ENCODE data around the gene KIFC3.
A peak's percentile ranks its signal among the peaks of the same experiment; 100 is the strongest.
"Not testable (repeated sequence)": the region's sequence is repeated elsewhere in the genome, so short reads cannot be mapped to it uniquely, and the experiment has no call there.

KIFC3 gene

GRCh38 chr16:57825298-57826044 lies 23.2 kb upstream of the KIFC3 start:
- DNase-seq: no peak

DNA sequence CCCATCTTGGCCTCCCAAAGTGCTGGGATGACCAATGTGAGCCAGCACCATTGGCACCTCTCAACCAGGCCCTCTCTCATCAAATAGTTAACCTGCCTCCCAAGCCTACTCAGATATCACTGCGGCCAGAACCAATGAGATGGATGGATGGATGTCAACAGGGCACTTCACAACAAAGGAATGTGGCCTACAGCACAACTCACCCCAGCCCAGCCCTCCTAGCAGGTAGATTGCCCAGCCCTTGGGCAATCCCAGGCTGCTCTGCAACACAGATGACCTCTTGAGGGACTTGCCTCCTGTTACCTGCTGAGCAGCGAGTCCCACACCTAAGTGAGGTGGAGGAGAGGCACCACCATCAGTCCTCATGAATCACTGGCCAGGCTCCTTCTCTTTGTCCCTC lies 22.6 kb upstream of the KIFC3 start:
- no peak for DNase-seq

- no peak for DNase-seq
These were observed 21.5 kb upstream of the KIFC3 start for GRCh38 chr16:57823836-57824235.

GRCh38 chr16:57822856-57823255 lies 20.6 kb upstream of the KIFC3 start:
- DNase-seq: no peak

DNA sequence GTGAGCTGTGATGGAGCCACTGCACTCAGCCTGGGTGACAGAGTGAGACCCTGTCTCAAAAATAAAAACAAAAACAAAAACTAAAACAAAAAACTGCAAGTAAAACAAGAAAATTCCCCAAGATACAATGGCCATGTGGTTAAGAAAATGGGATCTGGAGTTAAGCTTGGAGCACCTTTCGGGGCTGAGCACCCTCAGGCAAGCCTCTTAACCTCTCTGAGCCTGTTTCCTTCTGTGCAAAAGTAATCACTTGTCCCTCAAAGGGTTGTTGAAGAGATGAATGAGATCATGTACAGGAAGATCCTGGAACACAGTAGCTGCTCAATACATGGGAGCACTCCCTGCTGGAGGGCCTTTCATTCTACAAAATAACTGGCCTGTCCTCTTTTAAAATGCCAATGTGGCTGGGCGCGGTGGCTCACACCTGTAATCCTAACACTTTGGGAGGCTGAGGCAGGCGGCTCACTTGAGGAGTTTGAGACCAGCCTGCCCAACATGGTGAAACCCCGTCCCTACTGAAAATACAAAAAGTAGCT lies 19.8 kb upstream of the KIFC3 start:
- no peak for DNase-seq

GRCh38 chr16:57821149-57821971 lies 19.1 kb upstream of the KIFC3 start:
- DNase-seq: no peak

DNA sequence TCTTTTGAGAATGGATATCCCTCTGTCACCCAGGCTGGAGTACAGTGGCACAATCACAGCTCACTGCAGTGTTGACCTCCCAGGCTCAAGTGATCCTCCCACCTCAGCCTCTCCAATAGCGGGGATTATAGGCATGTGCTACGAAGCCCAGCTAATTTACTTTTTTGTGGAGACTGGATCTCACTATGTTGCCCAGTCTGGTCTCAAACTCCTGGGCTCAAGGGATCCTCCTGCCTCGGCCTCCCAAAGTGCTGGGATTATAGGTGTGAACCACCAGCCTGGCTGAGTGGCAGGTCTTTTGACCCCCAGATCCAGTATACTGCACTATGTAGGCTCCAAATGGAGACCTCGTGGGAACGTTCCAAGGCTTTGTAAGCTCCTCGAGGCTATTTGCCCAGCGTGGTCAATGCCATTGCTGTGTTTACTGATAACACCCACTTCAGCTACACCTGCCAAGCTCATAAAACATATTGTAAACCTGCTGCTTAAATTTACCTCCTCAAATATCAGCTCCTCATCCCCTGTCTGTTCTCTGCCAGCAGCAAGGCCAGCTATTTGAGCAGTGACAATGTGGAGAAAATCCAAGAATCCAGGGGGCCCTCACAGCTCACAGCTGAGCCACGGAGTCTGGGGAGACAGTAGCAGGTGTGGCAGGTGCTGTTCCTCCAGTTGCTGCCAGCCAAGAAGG lies 16.2 kb upstream of the KIFC3 start:
- no peak for DNase-seq

GRCh38 chr16:57817680-57818079 lies 15.4 kb upstream of the KIFC3 start:
- DNase-seq: no peak

GRCh38 chr16:57815987-57816745 lies 13.9 kb upstream of the KIFC3 start:
- DNase-seq: peak; percentile 23

GRCh38 chr16:57814896-57815295 lies 12.6 kb upstream of the KIFC3 start:
- DNase-seq: no peak

- no peak for DNase-seq
These were observed 11.2 kb upstream of the KIFC3 start for GRCh38 chr16:57813466-57813865.

GRCh38 chr16:57811340-57811739 lies 9.0 kb upstream of the KIFC3 start:
- not testable (repeated sequence) for DNase-seq

- DNase-seq: peak; percentile 65
These were observed 8.1 kb upstream of the KIFC3 start for GRCh38 chr16:57810197-57811031.

DNA sequence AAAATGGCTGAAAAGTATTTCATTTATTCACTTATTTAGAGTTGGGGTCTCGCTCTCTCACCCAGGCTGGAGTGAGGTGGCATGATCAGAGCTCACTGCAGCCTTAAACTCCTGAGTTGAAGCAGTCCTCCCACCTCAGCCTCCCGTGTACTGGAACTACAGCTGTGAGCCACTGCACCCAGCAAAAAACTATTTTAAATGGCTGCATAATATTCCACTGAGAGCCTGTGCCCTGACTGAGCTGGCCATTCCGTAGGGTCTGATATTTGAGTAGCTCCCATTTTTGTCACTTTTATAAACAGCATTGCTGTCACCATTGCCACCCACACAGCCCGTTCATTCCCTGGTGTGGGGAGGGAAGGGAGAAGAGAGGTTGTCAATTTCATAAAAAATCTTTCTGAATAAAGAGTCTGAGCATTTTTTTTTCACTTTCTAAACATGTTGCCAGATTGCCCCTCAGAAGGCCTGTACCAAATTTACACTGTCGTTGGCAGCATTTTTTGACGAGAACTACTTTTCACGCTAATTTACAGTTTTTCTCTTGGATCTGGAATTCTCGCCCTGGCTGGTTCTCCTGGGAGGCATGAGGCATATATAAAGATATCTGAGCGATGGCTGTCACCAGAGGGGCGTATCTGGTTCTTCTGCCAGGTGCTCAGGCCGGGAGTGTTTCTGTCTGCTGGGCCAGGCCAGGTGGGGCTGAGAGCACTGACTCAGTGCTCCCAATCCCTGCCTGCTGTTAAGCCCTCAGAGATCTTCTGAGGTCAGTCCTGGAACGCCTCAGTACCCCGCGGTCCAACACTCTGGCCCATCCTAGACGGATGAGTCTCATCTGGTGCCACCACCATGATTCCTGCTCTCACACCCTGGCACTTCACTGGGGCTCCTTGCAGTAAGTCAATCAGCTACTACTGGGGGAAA lies 7.2 kb upstream of the KIFC3 start:
- no peak for DNase-seq

DNA sequence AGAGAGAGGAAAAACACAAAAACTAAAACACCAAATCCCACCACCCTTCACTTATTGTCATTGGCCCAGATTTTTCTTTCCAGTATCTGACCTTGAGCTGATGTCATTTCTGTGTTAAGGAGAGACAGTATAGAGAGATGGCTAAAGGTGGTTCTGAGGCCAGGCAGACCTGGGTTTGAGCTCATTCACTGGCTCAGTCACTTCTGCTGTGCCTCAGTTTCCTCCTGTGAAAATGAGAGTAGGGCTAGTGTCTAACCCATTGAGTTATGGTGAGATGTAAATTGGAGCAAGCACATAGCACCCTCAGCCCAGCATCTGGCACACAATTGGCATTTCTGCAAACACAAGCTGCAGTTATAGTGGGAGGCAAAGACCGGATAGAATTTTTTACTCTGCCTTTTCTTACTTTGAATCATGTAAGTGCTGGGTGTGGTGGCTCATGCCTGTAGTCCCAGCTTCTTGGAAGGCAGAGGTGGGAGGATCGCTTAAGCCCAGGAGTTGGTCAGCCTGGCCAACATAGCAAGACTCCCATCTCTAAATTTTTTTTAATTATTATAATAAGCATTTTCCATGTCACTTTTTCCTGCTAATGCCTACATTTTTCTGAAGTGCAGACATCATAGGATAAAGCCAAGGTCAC lies 6.4 kb upstream of the KIFC3 start:
- DNase-seq: no peak

DNA sequence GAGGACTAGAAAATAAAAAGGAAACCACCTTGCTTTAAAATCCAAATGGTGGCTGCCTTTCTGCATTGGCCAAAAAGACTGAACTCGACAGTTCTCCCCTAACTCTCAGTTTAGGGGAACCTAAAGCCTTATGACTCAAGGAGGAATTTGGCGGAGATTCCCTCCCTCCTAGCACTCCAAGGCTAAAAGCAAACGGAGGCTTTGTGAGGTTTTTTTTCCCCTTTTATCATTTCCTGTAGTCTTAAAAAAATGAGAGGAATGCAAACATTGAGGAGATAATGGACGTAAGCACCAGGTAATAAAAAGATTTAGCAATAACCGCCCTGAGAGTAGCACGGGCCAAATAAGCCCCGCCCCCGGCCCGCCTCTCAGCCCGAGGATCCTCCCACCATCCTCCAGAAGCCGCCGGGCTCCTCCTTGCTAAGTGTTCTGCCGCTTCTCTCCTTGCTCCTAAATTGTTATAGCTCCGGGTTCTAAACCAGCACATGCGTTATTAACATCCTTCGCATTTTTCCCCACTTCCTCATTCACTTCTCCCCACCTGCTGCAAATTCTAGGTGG lies 5.8 kb upstream of the KIFC3 start:
- DNase-seq: peak; percentile 50

- no peak for DNase-seq
These were observed 5.1 kb upstream of the KIFC3 start for GRCh38 chr16:57807252-57807967.

GRCh38 chr16:57805176-57805575 lies 2.9 kb upstream of the KIFC3 start:
- no peak for DNase-seq
